BE2C (cell line): ENCODE data around the gene ZNF644.
"Not testable (repeated sequence)": the region's sequence is repeated elsewhere in the genome, so short reads cannot be mapped to it uniquely, and the experiment has no call there.

Experiments
- DNase-seq: peaks from one replicate; pipeline ENCODE4 v3.0.0-alpha.2; 2020
- H3K27me3 ChIP-seq: fragments of 250-450 bp; sonication (Bioruptor Pico); 2 replicates; pipeline ENCODE4 v1.5.1; 2020; ENCODE audit warnings: mild to moderate bottlenecking
- H3K36me3 ChIP-seq: fragments of 250-450 bp; sonication (Bioruptor Pico); 2 replicates; pipeline ENCODE4 v1.5.1; 2020; ENCODE audit warnings: mild to moderate bottlenecking
- H3K4me1 ChIP-seq: fragments of 250-450 bp; sonication (Bioruptor Pico); 2 replicates; pipeline ENCODE4 v1.5.1; 2020
- H3K4me3 ChIP-seq: 2 replicates; pipeline ENCODE4 v1.5.1; 2011; ENCODE audit warnings: low read depth, low read length
- H3K9me3 ChIP-seq: fragments of 250-450 bp; sonication (Bioruptor Pico); 2 replicates; pipeline ENCODE4 v1.5.1; 2020
- CTCF ChIP-seq: IDR thresholded peaks from 2 replicates; pipeline ENCODE4 v1.5.1; 2012; ENCODE audit warnings: mild to moderate bottlenecking, low read depth, low read length

The ZNF644 gene

GRCh38 chr1:90940746-90941145, 81.1 kb downstream of the ZNF644 start:
- Histone ChIP-seq H3K4me1 (no peaks in the 10 kb centered on the region), H3K4me3 (no peak overlapping the region), H3K27me3 (no peaks in the 10 kb centered on the region), H3K9me3 (no peaks in the 10 kb centered on the region), H3K36me3 (no peaks in the 10 kb centered on the region)
- no peak for DNase-seq
- TF ChIP-seq CTCF: no peak

- Histone ChIP-seq H3K9me3 (no peaks in the 10 kb centered on the region), H3K4me1 (no peaks in the 10 kb centered on the region), H3K4me3 (no peak overlapping the region), H3K36me3 (no peaks in the 10 kb centered on the region), H3K27me3 (no peaks in the 10 kb centered on the region)
- DNase-seq: no peak
- no peak for TF ChIP-seq CTCF
These were observed 85.1 kb downstream of the ZNF644 start for GRCh38 chr1:90936731-90937130.

GRCh38 chr1:90936061-90936460, 85.8 kb downstream of the ZNF644 start:
- no peak for DNase-seq
- Histone ChIP-seq H3K4me3 (no peak overlapping the region), H3K4me1 (no peaks in the 10 kb centered on the region), H3K27me3 (no peaks in the 10 kb centered on the region), H3K36me3 (no peaks in the 10 kb centered on the region), H3K9me3 (no peaks in the 10 kb centered on the region)
- TF ChIP-seq CTCF: no peak

- not testable (repeated sequence) for H3K9me3 ChIP-seq, H3K4me1 ChIP-seq, H3K4me3 ChIP-seq, DNase-seq, H3K27me3 ChIP-seq, H3K36me3 ChIP-seq
These were observed 93.6 kb downstream of the ZNF644 start for GRCh38 chr1:90928231-90928630.

- not testable (repeated sequence) for H3K4me3 ChIP-seq, DNase-seq, H3K36me3 ChIP-seq, H3K4me1 ChIP-seq, H3K9me3 ChIP-seq, H3K27me3 ChIP-seq
These were observed 94.2 kb downstream of the ZNF644 start for GRCh38 chr1:90927674-90928073.

GRCh38 chr1:90926971-90927370, 94.9 kb downstream of the ZNF644 start:
- no peaks in the 10 kb centered on the region for H3K36me3 ChIP-seq

More at GRCh38 chr1:90926971-90927370, 94.9 kb downstream of the ZNF644 start:
- no peak for TF ChIP-seq CTCF
- H3K27me3 ChIP-seq: no peaks in the 10 kb centered on the region
- DNase-seq: no peak
- H3K9me3 ChIP-seq: no peaks in the 10 kb centered on the region
- H3K4me3 ChIP-seq: no peak overlapping the region
- H3K4me1 ChIP-seq: no peaks in the 10 kb centered on the region
